ENCODE data around the gene C6orf89. TPM values are rescaled to one million over a fixed set of nuclear protein-coding genes. Genes with fewer than 3 reads are reported as not detected.

C6orf89 gene
- total and polyA plus RNA-seq, 2 of the 13 experiments (the other 11 are each of a cell fraction or from before 2014, with no cell fraction given) = 22.1 to 32.2 TPM

DNA sequence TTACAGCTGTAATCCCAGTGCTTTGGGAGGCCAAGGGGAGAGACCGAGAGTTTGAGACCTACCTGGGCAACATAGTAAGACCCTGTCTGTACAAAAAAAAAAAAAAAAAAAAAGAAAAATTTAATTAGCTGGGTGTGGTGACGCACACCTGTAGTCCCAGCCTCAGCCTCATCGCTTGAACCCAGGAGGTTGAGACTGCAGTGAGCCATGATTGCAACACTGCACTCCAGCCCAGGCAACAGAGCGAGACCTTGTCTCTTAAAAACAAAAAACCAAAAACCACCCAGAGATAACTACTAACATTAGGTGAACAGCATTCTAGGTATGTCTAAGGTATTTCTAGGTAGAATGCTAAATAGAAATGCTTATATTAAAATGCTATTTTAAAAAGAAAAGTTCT is 47.8 kb downstream of the C6orf89 start (continued):
- TF ChIP-seq, protein P1, sequence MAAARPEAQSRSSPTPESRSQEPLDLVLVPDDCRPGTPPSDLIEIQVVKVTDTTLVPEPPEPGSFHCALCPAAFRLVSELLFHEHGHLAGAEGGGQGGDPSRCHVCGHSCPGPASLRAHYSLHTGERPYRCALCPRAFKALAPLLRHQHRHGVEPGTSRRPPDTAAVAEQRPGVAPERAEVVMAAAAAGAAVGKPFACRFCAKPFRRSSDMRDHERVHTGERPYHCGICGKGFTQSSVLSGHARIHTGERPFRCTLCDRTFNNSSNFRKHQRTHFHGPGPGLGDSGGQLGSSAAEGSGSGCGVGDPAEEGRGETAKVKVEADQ (CRISPR knock-in tag; IDR thresholded peaks at IDR 0.05; ENCODE audit: borderline replicate concordance) = no peak
- TF ChIP-seq, protein P2, sequence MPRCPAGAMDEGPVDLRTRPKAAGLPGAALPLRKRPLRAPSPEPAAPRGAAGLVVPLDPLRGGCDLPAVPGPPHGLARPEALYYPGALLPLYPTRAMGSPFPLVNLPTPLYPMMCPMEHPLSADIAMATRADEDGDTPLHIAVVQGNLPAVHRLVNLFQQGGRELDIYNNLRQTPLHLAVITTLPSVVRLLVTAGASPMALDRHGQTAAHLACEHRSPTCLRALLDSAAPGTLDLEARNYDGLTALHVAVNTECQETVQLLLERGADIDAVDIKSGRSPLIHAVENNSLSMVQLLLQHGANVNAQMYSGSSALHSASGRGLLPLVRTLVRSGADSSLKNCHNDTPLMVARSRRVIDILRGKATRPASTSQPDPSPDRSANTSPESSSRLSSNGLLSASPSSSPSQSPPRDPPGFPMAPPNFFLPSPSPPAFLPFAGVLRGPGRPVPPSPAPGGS (CRISPR knock-in tag; IDR thresholded peaks at IDR 0.05) = no peak
- TF ChIP-seq, protein P3, sequence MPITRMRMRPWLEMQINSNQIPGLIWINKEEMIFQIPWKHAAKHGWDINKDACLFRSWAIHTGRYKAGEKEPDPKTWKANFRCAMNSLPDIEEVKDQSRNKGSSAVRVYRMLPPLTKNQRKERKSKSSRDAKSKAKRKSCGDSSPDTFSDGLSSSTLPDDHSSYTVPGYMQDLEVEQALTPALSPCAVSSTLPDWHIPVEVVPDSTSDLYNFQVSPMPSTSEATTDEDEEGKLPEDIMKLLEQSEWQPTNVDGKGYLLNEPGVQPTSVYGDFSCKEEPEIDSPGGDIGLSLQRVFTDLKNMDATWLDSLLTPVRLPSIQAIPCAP (CRISPR knock-in tag; IDR thresholded peaks at IDR 0.05; ENCODE audit: low read depth) = no peak
- TF ChIP-seq RARA (CRISPR knock-in tag; IDR thresholded peaks at IDR 0.05) (no peak), TBX2 (CRISPR knock-in tag; IDR thresholded peaks at IDR 0.05; ENCODE audit: borderline replicate concordance) (no peak), ZBTB21 (CRISPR knock-in tag; IDR thresholded peaks at IDR 0.05) (no peak)

DNA sequence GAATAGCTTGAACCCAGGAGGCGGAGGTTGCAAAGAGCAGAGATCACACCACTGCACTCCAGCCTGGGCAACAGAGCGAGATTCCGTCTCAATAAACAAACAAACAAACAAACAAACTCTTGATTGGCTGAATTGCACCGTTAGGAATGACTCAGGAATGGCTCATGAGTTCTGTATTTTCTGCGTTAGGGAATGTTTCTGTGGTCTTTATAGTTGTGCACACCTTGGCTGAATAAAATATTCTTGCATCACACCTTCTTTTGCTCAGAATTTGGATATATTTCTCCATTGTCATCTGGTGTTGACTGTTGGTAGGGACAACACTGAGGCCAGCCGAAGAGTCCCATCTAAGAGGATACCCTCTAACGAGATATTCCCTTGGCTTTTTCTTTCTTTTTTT is 49.1 kb downstream of the C6orf89 start:
- in situ Hi-C loops (cut with HindIII; ENCODE audit: extremely low pct_ligation_motif_present, low pct_unique_long_range_greater_than_20kb) = no loop called here
- Histone ChIP-seq H3K36me3 (replicated peaks in 1 of 2; ENCODE audit: control insufficient read depth in 1 of 2, insufficient read depth in 2 of 2, low read length in 2 of 2) (no peaks in the 10 kb centered on the region), H3K79me2 (ENCODE audit: insufficient read depth, low read length) (no peaks in the 10 kb centered on the region), H3K27ac (ENCODE audit: extremely low read length, insufficient read depth, low read length) (no peak overlapping the region), H3K27me3 (ENCODE audit: control insufficient read depth in 1 of 2, insufficient read depth in 2 of 2, low read length in 2 of 2) (peaks cover 1 to 25% of the 10 kb centered on the region in 2 experiments; a peak in 4 of 5 replicates), H3K4me2 (ENCODE audit: low read depth, low read length) (no peak overlapping the region), H3K9ac (ENCODE audit: insufficient read depth, low read depth, low read length) (no peak overlapping the region), H3K4me1 (ENCODE audit: insufficient read depth, low read length) (no peaks in the 10 kb centered on the region), H4K20me1 (ENCODE audit: insufficient read depth, low read length) (no peaks in the 10 kb centered on the region), H3K4me3 (replicated peaks in 1 of 3; ENCODE audit: insufficient read depth in 1 of 3, low read depth in 2 of 3, low read length in 3 of 3) (no peak overlapping the region), H3K9me3 (ENCODE audit: low read length) (no peaks in the 10 kb centered on the region), H2AFZ (ENCODE audit: low read length) (no peak overlapping the region)
- FAIRE-seq (no peak), ATAC-seq (no peak), DNase-seq (ENCODE audit: low spot score) (no peak)
- POLR2A ChIA-PET = no interaction called here
- no TSS peak for BruUV-seq (replicated peaks)
- CTCF ChIA-PET (ENCODE audit: low intra/inter-chr PET ratio, low total read pairs) = no interaction called here
- WGBS (ENCODE audit: low lambda C conversion rate) = 35% methylated on average over 7 of the region's 7 CpGs
- intact Hi-C loops (cut with micrococcal nuclease; ENCODE audit: unreplicated experiment) = no loop called here
- TF ChIP-seq, protein P4, sequence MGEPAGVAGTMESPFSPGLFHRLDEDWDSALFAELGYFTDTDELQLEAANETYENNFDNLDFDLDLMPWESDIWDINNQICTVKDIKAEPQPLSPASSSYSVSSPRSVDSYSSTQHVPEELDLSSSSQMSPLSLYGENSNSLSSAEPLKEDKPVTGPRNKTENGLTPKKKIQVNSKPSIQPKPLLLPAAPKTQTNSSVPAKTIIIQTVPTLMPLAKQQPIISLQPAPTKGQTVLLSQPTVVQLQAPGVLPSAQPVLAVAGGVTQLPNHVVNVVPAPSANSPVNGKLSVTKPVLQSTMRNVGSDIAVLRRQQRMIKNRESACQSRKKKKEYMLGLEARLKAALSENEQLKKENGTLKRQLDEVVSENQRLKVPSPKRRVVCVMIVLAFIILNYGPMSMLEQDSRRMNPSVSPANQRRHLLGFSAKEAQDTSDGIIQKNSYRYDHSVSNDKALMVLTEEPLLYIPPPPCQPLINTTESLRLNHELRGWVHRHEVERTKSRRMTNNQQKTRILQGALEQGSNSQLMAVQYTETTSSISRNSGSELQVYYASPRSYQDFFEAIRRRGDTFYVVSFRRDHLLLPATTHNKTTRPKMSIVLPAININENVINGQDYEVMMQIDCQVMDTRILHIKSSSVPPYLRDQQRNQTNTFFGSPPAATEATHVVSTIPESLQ (CRISPR knock-in tag; conservative IDR thresholded peaks at IDR 0.05) = no peak
- TF ChIP-seq MAFG (CRISPR knock-in tag; IDR thresholded peaks at IDR 0.05) = no peak
- TF ChIP-seq KDM5B (CRISPR knock-in tag; IDR thresholded peaks at IDR 0.05; ENCODE audit: borderline replicate concordance) = no peak
- no peak for TF ChIP-seq ZFP90 (CRISPR knock-in tag; IDR thresholded peaks at IDR 0.05; ENCODE audit: borderline replicate concordance)
- TF ChIP-seq SATB2 (CRISPR knock-in tag; IDR thresholded peaks at IDR 0.05) = no peak
- no peak for TF ChIP-seq EHMT2 (IDR thresholded peaks at IDR 0.05; ENCODE audit: borderline replicate concordance, low read depth, low read length)
- TF ChIP-seq, protein P5, sequence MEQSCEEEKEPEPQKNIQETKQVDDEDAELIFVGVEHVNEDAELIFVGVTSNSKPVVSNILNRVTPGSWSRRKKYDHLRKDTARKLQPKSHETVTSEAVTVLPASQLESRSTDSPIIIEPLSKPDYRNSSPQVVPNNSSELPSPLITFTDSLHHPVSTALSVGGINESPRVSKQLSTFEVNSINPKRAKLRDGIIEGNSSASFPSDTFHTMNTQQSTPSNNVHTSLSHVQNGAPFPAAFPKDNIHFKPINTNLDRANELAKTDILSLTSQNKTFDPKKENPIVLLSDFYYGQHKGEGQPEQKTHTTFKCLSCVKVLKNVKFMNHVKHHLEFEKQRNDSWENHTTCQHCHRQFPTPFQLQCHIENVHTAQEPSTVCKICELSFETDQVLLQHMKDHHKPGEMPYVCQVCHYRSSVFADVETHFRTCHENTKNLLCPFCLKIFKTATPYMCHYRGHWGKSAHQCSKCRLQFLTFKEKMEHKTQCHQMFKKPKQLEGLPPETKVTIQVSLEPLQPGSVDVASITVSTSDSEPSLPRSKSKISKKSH (CRISPR knock-in tag; IDR thresholded peaks at IDR 0.05; ENCODE audit: borderline replicate concordance) = no peak
- TF ChIP-seq, protein P6, sequence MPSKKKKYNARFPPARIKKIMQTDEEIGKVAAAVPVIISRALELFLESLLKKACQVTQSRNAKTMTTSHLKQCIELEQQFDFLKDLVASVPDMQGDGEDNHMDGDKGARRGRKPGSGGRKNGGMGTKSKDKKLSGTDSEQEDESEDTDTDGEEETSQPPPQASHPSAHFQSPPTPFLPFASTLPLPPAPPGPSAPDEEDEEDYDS (CRISPR knock-in tag; IDR thresholded peaks at IDR 0.05) = no peak
- TF ChIP-seq, protein P7, sequence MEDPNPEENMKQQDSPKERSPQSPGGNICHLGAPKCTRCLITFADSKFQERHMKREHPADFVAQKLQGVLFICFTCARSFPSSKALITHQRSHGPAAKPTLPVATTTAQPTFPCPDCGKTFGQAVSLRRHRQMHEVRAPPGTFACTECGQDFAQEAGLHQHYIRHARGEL (CRISPR knock-in tag; IDR thresholded peaks at IDR 0.05) = no peak

Measured in HepG2 (cell line).